ENCODE data around the gene GAPT.
"Not testable (repeated sequence)": the region's sequence is repeated elsewhere in the genome, so short reads cannot be mapped to it uniquely, and the experiment has no call there.

Gene GAPT

GRCh38 chr5:58505971-58506640 is 14.9 kb downstream of the GAPT start:
- no peak for DNase-seq

- no peak for DNase-seq
Observed at GRCh38 chr5:58507715-58508114, 16.5 kb downstream of the GAPT start.

GRCh38 chr5:58517198-58517597 is 26.0 kb downstream of the GAPT start:
- no peak for DNase-seq

- DNase-seq: no peak
Observed at GRCh38 chr5:58523956-58524355, 32.7 kb downstream of the GAPT start.

- no peak for DNase-seq
Observed at GRCh38 chr5:58524571-58524970, 33.3 kb downstream of the GAPT start.

- no peak for DNase-seq
Observed at GRCh38 chr5:58530942-58531490, 39.8 kb downstream of the GAPT start.

- DNase-seq: not testable (repeated sequence)
Observed at GRCh38 chr5:58541935-58542334, 50.7 kb downstream of the GAPT start.

- DNase-seq: no peak
Observed at GRCh38 chr5:58542709-58543108, 51.5 kb downstream of the GAPT start.

GRCh38 chr5:58543723-58544122 is 52.5 kb downstream of the GAPT start:
- no peak for DNase-seq

- DNase-seq: no peak
Observed at GRCh38 chr5:58544195-58544594, 53.0 kb downstream of the GAPT start.

GRCh38 chr5:58544926-58545325 is 53.7 kb downstream of the GAPT start:
- DNase-seq: no peak

GRCh38 chr5:58545912-58546311 is 54.7 kb downstream of the GAPT start:
- DNase-seq: no peak
